Neural progenitor cell (in vitro differentiated cells): ENCODE measurements around the gene SCLY.

Source experiments
- CTCF ChIP-seq: fragments of 200-600 bp; sonication (generic); IDR thresholded peaks from 2 replicates; pipeline ENCODE4 v1.5.1; 2017; ENCODE audit warnings: antibody characterized with exemption, mild to moderate bottlenecking
- EZH2 ChIP-seq: fragments of 200-600 bp; sonication (generic); IDR thresholded peaks from 2 replicates; pipeline ENCODE4 v1.6.1; 2017; ENCODE audit warnings: antibody characterized with exemption, mild to moderate bottlenecking, moderate library complexity

- TF ChIP-seq CTCF (no peak), EZH2 (no peak)
Measured at GRCh38 chr2:238055841-238056240, 5.0 kb upstream of the SCLY start.
